Suprapubic skin (tissue), 4 donors: ENCODE results near the gene TRIO.

Experiments
- CTCF ChIP-seq, 2 donors: fragments of 200-600 bp in 1 of 2; fragments of 450-650 bp in 1 of 2; sonication (generic) in 1 of 2; IDR thresholded peaks; one replicate each; pipeline ENCODE4 v1.5.1; 2016 to 2019; ENCODE audit warnings: antibody characterized with exemption in 2 of 2, mild to moderate bottlenecking in 1 of 2, moderate library complexity in 1 of 2
- EP300 ChIP-seq: sonication (generic); formaldehyde crosslinking; IDR thresholded peaks from one replicate; pipeline ENCODE4 v1.6.1; 2017; ENCODE audit warnings: antibody characterized with exemption
- POLR2A ChIP-seq, 2 donors: fragments of 450-650 bp; IDR thresholded peaks; one replicate each; pipeline ENCODE4 v1.6.1; 2017; ENCODE audit warnings: antibody characterized with exemption in 2 of 2, mild to moderate bottlenecking in 2 of 2, moderate library complexity in 2 of 2
- POLR2AphosphoS5 ChIP-seq, 3 donors: sonication (generic); formaldehyde crosslinking; IDR thresholded peaks; one replicate each; pipeline ENCODE4 v1.6.1; 2017; ENCODE audit warnings: antibody characterized with exemption in 3 of 3

GRCh38 chr5:14143546-14143840, 351 bp downstream of the TRIO start:
- TF ChIP-seq CTCF (IDR thresholded peaks at IDR 0.05) (no peak), POLR2AphosphoS5 (IDR thresholded peaks at IDR 0.05) (no peak), POLR2A (IDR thresholded peaks at IDR 0.05) (no peak), EP300 (no peak)
